NB4 (cell line): Measurements from ENCODE around the gene KRT6C.

ENCODE experiments used
- CTCF ChIP-seq: IDR thresholded peaks from one replicate; pipeline ENCODE4 v1.5.1; 2012; ENCODE audit warnings: low read depth, low read length
- MYC ChIP-seq: IDR thresholded peaks from 2 replicates; pipeline ENCODE4 v1.6.1; 2011; ENCODE audit warnings: low read depth, low read length
- POLR2A ChIP-seq: IDR thresholded peaks from 2 replicates; pipeline ENCODE4 v1.6.1; 2011; ENCODE audit warnings: mild to moderate bottlenecking; ENCODE audit not compliant: insufficient read length; ENCODE audit errors: extremely low read depth
- TF ChIP-seq, protein P1 (sequence below): IDR thresholded peaks from 2 replicates; pipeline ENCODE4 v1.6.1; 2011; ENCODE audit warnings: low read depth, low read length

DNA sequence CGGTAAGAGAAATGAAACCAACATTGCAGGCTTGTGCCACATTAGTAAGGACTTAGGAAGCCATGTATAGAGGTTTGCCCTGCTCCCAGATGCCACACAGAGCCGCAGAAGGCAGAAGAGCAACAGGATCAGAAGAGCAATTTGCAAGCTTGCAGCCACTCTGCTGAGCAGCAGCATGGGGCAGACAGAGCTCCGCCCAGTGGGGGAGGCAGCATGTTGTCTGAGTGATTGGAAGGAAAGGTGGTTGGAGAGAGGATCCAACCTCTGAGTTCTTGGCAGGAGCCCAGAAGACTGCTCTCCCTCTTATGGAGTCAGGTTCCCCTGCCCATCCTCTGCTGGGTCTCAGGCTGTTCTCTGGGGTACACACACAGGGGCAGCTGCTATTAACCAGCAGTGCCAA, 21.8 kb upstream of the KRT6C start:
- TF ChIP-seq CTCF (no peak), POLR2A (no peak), MYC (no peak)
- TF ChIP-seq, protein P1, sequence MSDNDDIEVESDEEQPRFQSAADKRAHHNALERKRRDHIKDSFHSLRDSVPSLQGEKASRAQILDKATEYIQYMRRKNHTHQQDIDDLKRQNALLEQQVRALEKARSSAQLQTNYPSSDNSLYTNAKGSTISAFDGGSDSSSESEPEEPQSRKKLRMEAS: no peak
